K562 (cell line): ENCODE measurements around the gene CNNM3. TPM values are rescaled to one million over a fixed set of nuclear protein-coding genes. Genes with fewer than 3 reads are reported as not detected.

Experiments
- ATAC-seq: fragments of 200-7000 bp; cut with Tn5 transposase; 3 replicates; pipeline ENCODE4 v1.9.1; 2020; ENCODE audit warnings: moderate library complexity
- BruUV-seq: library from RNA; stranded (reverse); fragments of 400-500 nt; replicated peaks from 2 replicates; lab custom pipeline; 2021; lab: Mats Ljungman, UMichigan
- CTCF ChIA-PET: fragments of 300-600 bp; formaldehyde crosslinking; extraction: SDS; loops from one replicate; lab custom pipeline; 2021; ENCODE audit warnings: low intra/inter-chr PET ratio; lab: Yijun Ruan, JAX
- POLR2A ChIA-PET: fragments of 300-600, 350-650 bp; sonication (Branson Sonifier 250); formaldehyde crosslinking; extraction: SDS; loops from one replicate; lab custom pipeline; 2021; ENCODE audit warnings: antibody characterized with exemption, inconsistent platforms; lab: Yijun Ruan, JAX
- DNase-seq, 4 experiments: peaks; one replicate each; pipeline versions ENCODE4 v3.0.0 to v3.0.0-alpha.2; 2011 to 2018; ENCODE audit warnings: low spot score in 3 of 4, mixed read lengths in 3 of 4; ENCODE audit errors: extremely low read depth in 1 of 4
- FAIRE-seq: peaks from 2 replicates; lab custom pipeline; 2011; peaks lifted over from hg19 to GRCh38; lab: Jason Lieb, UNC
- H2AFZ ChIP-seq: 2 replicates; pipeline ENCODE4 v1.6.0; 2011; ENCODE audit warnings: low read depth, low read length, control low read depth, inconsistent platforms
- H3K27ac ChIP-seq: fragments of 200-600 bp; 3 replicates; pipeline ENCODE4 v1.8.0; 2011; ENCODE audit warnings: low read depth, mild to moderate bottlenecking, control low read depth, inconsistent platforms, low read length, moderate library complexity, mixed read lengths; ENCODE audit errors: extremely low read depth
- H3K27me3 ChIP-seq, 2 experiments: fragments of 300-600 bp in 1 of 2; 2 replicates in 1 of 2; 3 replicates in 1 of 2; pipeline versions ENCODE4 v1.6.0 to v1.8.0; 2011; ENCODE audit warnings: inconsistent platforms in 2 of 2, low read length in 2 of 2, mild to moderate bottlenecking in 1 of 2, mixed read lengths in 1 of 2, moderate library complexity in 1 of 2; ENCODE audit not compliant: control insufficient read depth in 2 of 2, insufficient read depth in 2 of 2
- H3K36me3 ChIP-seq: fragments of 300-600 bp; 3 replicates; pipeline ENCODE4 v1.8.0; 2011; ENCODE audit warnings: mild to moderate bottlenecking, low read length, inconsistent platforms; ENCODE audit not compliant: control insufficient read depth, insufficient read depth
- H3K4me1 ChIP-seq, 2 experiments: fragments of 200-600 bp in 1 of 2; replicated peaks in 1 of 2; 2 replicates in 1 of 2; 3 replicates in 1 of 2; pipeline versions ENCODE4 v1.5.1 to v1.8.0; 2011; ENCODE audit warnings: inconsistent platforms in 2 of 2, low read length in 2 of 2, mild to moderate bottlenecking in 1 of 2, mixed read lengths in 1 of 2, moderate library complexity in 1 of 2; ENCODE audit not compliant: control insufficient read depth in 2 of 2, insufficient read depth in 2 of 2
- H3K4me2 ChIP-seq: 2 replicates; pipeline ENCODE4 v1.6.1; 2011; ENCODE audit warnings: low read length, control low read depth, inconsistent platforms, mixed read lengths; ENCODE audit not compliant: insufficient read depth
- H3K4me3 ChIP-seq: fragments of 200-600 bp; sonication (generic), shearing (Covaris generic); 2 replicates; pipeline ENCODE4 v1.5.1; 2016; ENCODE audit warnings: control low read depth, inconsistent platforms
- H3K79me2 ChIP-seq: fragments of 200-600 bp; 3 replicates; pipeline ENCODE4 v1.8.0; 2011; ENCODE audit warnings: low read length, inconsistent platforms; ENCODE audit not compliant: control insufficient read depth, insufficient read depth
- H3K9ac ChIP-seq, 2 experiments: 2 replicates each; pipeline versions ENCODE4 v1.6.0 to v1.6.1; 2011; ENCODE audit warnings: low read depth in 2 of 2, low read length in 2 of 2, control low read depth in 1 of 2, inconsistent platforms in 1 of 2, mild to moderate bottlenecking in 1 of 2, mixed read lengths in 1 of 2; ENCODE audit not compliant: insufficient read depth in 1 of 2
- H3K9me1 ChIP-seq: one replicate; pipeline ENCODE4 v1.6.0; 2011; ENCODE audit warnings: inconsistent platforms, mild to moderate bottlenecking, low read length, moderate library complexity; ENCODE audit not compliant: control insufficient read depth, insufficient read depth
- H3K9me3 ChIP-seq: replicated peaks from 2 replicates; pipeline ENCODE4 v1.5.1; 2011; ENCODE audit warnings: low read depth, low read length, inconsistent platforms; ENCODE audit not compliant: control insufficient read depth, insufficient read depth
- H4K20me1 ChIP-seq: replicated peaks from 2 replicates; pipeline ENCODE4 v1.6.1; 2011; ENCODE audit warnings: low read length, inconsistent platforms, mixed read lengths; ENCODE audit not compliant: control insufficient read depth, insufficient read depth
- AFF1 ChIP-seq, 2 experiments: fragments of 450-650 bp; IDR thresholded peaks; 2 replicates each; pipeline ENCODE4 v1.6.1; 2018; ENCODE audit warnings: mild to moderate bottlenecking in 2 of 2, low read depth in 1 of 2; ENCODE audit not compliant: partially characterized antibody in 2 of 2
- WGBS: fragments of 100-300 bp; shearing (Covaris generic); methylation state at CpG from one replicate; pipeline ENCODE4 v1.1.6; 2016; ENCODE audit warnings: low coverage, mixed read lengths; ENCODE audit not compliant: insufficient coverage; ENCODE audit errors: missing lambda C conversion rate; 5-methylcytosine and 5-hydroxymethylcytosine counted together
- in situ Hi-C: fragments of 300-500 bp; cut with MboI; formaldehyde crosslinking; loops from 4 replicates; pipeline ENCODE4 v1.15.0; 2018; ENCODE audit warnings: inconsistent platforms, mixed read lengths
- intact Hi-C: fragments of 100-400 bp; cut with micrococcal nuclease; formaldehyde crosslinking; loops from 2 replicates; pipeline ENCODE4 v1.14.2; 2022
- polyA plus RNA-seq, 8 experiments: library from polyadenylated mRNA; depleted of rRNA in 4 of 8; stranded (reverse) in 5 of 8; unstranded in 3 of 8; fragments of >200 nt; fragmentation: Nextera tagmentation in 2 of 8; fragmentation: Illumina TruSeq in 1 of 8; extraction: Ambion mirVana in 2 of 8; extraction: Trizol in 1 of 8; gene quantifications; 2 replicates each; pipeline versions ENCODE4 v1.2.1 to v1.2.3, GENCODE V29; 2011 to 2014; ENCODE audit warnings: inconsistent platforms in 1 of 8, missing spikeins in 1 of 8
- total RNA-seq, 7 experiments: library from RNA; depleted of rRNA in 6 of 7; stranded (reverse); fragments of >200 nt in 6 of 7; fragmentation: Illumina TruSeq in 2 of 7; extraction: Trizol in 2 of 7; gene quantifications; 2 replicates each; pipeline versions ENCODE4 v1.2.1 to v1.2.3, GENCODE V29; 2011 to 2021; ENCODE audit warnings: low replicate concordance in 1 of 7

Gene CNNM3
- total and polyA plus RNA-seq, 9 of the 15 experiments (the other 6 are each of a cell fraction or from before 2014, with no cell fraction given), result 1.4 to 16.9 (median 6.5) TPM

- intact Hi-C loops (no loop called here), in situ Hi-C loops (no loop called here)
- ATAC-seq, result no peak
- WGBS, result 88% methylated on average over 12 of the region's 12 CpGs
- H3K79me2 ChIP-seq, result no peaks in the 10 kb centered on the region; the same call in 2 of the 3 replicates
- H3K27me3 ChIP-seq, result no peaks in the 10 kb centered on the region
- no TSS peak for BruUV-seq
- no peak overlapping the region for H3K4me3 ChIP-seq
- POLR2A ChIA-PET, result interaction anchor here (0.6 to 2.8 kb wide), 2 partner anchors 7 to 11 kb away, joined by 3 to 15 read pairs; partner anchors contain the start of gene CNNM4
- TF ChIP-seq AFF1 (IDR thresholded peaks at IDR 0.05; ENCODE audit: low read depth in 1 of 2, partially characterized antibody in 2 of 2), result no peak
- TF ChIP-seq, all 486 proteins: peak for 0
- Histone ChIP-seq H3K9me1 (no peaks in the 10 kb centered on the region), H2AFZ (no peak overlapping the region), H3K4me1 (peaks cover 0 to 20% of the 10 kb centered on the region in 2 experiments; a peak in 2 of 5 replicates), H3K9me3 (no peaks in the 10 kb centered on the region), H3K4me2 (no peak overlapping the region), H4K20me1 (no peaks in the 10 kb centered on the region), H3K27ac (no peak overlapping the region), H3K9ac (no peak overlapping the region), H3K36me3 (no peaks in the 10 kb centered on the region)
- DNase-seq (no peak), FAIRE-seq (no peak)
- CTCF ChIA-PET, result no interaction called here
Measured at GRCh38 chr2:96772903-96773671, 43.0 kb upstream of the CNNM3 start.
